Measurements from ENCODE around the gene ZNF614. TPM values are rescaled to one million over a fixed set of nuclear protein-coding genes. Genes with fewer than 3 reads are reported as not detected.

Gene ZNF614
- total RNA-seq, 6 experiments from 2014 or later = 1.2 to 2.7 (median 1.6) TPM

DNA sequence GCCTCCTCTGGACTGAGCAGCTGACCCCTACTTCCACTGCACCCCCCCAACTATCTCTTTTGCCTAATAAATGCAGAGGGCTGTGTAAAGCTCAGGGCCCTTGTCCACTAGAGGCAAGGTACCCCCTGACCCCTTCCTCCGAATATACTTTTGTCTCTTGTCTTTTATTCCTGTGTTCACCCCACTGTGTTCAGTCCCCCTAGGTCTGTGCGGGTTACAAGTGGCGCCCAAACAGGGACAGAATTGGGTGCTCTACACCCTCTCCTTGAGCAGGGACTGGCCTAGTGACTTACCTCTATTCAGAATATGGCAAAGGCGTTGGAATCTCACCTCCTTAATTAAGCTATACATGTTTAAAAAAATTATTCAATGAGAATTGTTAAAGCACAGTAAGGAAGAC is 56.6 kb downstream of the ZNF614 start:
- Histone ChIP-seq H3K27me3 (no peaks in the 10 kb centered on the region), H3K9me3 (peaks cover 7 to 69% (median 39%) of the 10 kb centered on the region in 4 donors)

DNA sequence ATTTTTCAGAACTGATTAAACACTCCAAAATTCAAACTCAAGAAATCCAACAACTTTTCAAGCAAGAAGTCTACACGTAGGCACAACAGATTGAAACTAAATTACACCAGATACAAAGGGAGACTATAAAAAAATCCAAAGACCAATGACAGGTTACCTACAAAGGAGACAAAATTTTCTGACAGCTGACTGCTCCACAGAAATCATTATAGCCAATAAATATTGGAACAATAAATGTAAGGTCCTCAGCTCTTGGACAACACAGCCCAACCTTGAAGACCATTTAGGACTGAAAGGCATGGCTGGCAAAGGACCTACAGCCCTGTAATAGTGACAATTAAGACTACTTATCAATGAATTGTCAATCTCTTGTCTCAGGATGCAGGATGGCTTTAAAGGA is 57.5 kb downstream of the ZNF614 start:
- DNase-seq (no peak), ATAC-seq (no peak)
- no peaks in the 10 kb centered on the region for H3K27me3 ChIP-seq
- no peak overlapping the region for H3K27ac ChIP-seq
- peaks cover 7 to 76% (median 43%) of the 10 kb centered on the region in 4 donors for H3K9me3 ChIP-seq
- 100% methylated on average over 1 of the region's 1 CpG for WGBS (ENCODE audit: insufficient coverage, low coverage, low lambda C conversion rate, missing lambda C conversion rate)
- TF ChIP-seq, protein P1, sequence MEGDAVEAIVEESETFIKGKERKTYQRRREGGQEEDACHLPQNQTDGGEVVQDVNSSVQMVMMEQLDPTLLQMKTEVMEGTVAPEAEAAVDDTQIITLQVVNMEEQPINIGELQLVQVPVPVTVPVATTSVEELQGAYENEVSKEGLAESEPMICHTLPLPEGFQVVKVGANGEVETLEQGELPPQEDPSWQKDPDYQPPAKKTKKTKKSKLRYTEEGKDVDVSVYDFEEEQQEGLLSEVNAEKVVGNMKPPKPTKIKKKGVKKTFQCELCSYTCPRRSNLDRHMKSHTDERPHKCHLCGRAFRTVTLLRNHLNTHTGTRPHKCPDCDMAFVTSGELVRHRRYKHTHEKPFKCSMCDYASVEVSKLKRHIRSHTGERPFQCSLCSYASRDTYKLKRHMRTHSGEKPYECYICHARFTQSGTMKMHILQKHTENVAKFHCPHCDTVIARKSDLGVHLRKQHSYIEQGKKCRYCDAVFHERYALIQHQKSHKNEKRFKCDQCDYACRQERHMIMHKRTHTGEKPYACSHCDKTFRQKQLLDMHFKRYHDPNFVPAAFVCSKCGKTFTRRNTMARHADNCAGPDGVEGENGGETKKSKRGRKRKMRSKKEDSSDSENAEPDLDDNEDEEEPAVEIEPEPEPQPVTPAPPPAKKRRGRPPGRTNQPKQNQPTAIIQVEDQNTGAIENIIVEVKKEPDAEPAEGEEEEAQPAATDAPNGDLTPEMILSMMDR (IDR thresholded peaks at IDR 0.05) = no peak
- no peak for TF ChIP-seq POLR2A (IDR thresholded peaks at IDR 0.05)
- H3K4me3 ChIP-seq = no peak overlapping the region
- peaks cover 0 to 74% (median 48%) of the 10 kb centered on the region in 4 donors for H3K36me3 ChIP-seq
- H3K4me1 ChIP-seq = no peaks in the 10 kb centered on the region
- intact Hi-C loops (cut with DNase I) = no loop called here

More for the DNA sequence above, 56.6 kb downstream of the ZNF614 start:
- Histone ChIP-seq H3K4me1 (no peaks in the 10 kb centered on the region), H3K4me3 (no peak overlapping the region), H3K27ac (no peak overlapping the region), H3K36me3 (peaks cover 0 to 65% (median 39%) of the 10 kb centered on the region in 4 donors)
- WGBS (ENCODE audit: insufficient coverage, low coverage, low lambda C conversion rate, missing lambda C conversion rate) = 89% methylated on average over 3 of the region's 4 CpGs
- no peak for TF ChIP-seq POLR2A (IDR thresholded peaks at IDR 0.05)
- TF ChIP-seq, protein P1 (IDR thresholded peaks at IDR 0.05) = no peak
- intact Hi-C loops (cut with DNase I) = no loop called here
- DNase-seq = no peak
- no peak for ATAC-seq

DNA sequence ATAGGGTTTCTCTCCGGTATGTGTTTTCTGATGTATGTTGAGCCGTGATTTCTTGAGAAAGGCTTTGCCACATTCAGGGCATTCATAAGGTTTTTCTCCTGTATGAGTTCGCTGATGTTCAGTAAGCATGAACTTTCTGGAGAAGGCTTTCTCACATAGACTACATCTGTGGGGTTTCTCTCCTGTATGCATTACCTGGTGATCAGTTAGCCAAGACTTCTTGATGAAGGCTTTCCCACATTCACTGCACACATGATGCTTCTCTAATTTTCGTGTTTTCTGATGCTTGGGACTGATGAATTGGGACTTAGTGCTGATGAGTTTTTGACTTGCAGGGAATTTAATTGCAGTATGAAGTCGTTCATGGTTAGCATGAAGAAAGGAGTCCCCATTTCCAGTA is 62.6 kb downstream of the ZNF614 start:
- H3K9me3 ChIP-seq = peaks cover 0 to 54% (median 33%) of the 10 kb centered on the region in 4 donors
- intact Hi-C loops (cut with DNase I) = no loop called here
- DNase-seq (no peak), ATAC-seq (no peak)
- peaks cover 0 to 51% (median 41%) of the 10 kb centered on the region in 4 donors for H3K36me3 ChIP-seq
- 93% methylated on average over 3 of the region's 5 CpGs for WGBS (ENCODE audit: insufficient coverage, low coverage, low lambda C conversion rate, missing lambda C conversion rate)
- H3K4me3 ChIP-seq = no peak overlapping the region
- no peaks in the 10 kb centered on the region for H3K4me1 ChIP-seq
- no peak overlapping the region for H3K27ac ChIP-seq
- no peak for TF ChIP-seq POLR2A (IDR thresholded peaks at IDR 0.05)
- TF ChIP-seq, protein P1 (IDR thresholded peaks at IDR 0.05) = no peak
- H3K27me3 ChIP-seq = no peaks in the 10 kb centered on the region

Other genes with a start within 250 kb of the ZNF614 start
- 10 to 100 TPM in 1 of 6 experiments, 1 to 10 TPM in 5; 2.2 to 13.9 (median 4.6) TPM for gene FPR3, start 233.2 kb downstream of the ZNF614 start, total RNA-seq
- gene ZNF577, start 140.4 kb downstream of the ZNF614 start, total RNA-seq = 1 to 10 TPM; 1.4 to 6.6 (median 3.8) TPM
- 1 to 10 TPM; 2.0 to 5.4 (median 2.4) TPM for gene ZNF649, start 123.4 kb downstream of the ZNF614 start, total RNA-seq
- 1 to 10 TPM in 5 of 6 experiments, under 1 TPM in 1; 0.87 to 2.7 (median 2.2) TPM for gene ZNF613, start 100.9 kb downstream of the ZNF614 start, total RNA-seq
- gene ZNF350, start 41.5 kb downstream of the ZNF614 start, total RNA-seq = 1 to 10 TPM; 2.5 to 5.8 (median 3.4) TPM
- 1 to 10 TPM; 1.2 to 5.0 (median 3.3) TPM for gene ZNF615, start 20.2 kb downstream of the ZNF614 start, total RNA-seq
- gene ZNF432, start 20.5 kb upstream of the ZNF614 start, total RNA-seq = 1 to 10 TPM in 5 of 6 experiments, under 1 TPM in 1; 0.86 to 3.9 (median 3.3) TPM
- 1 to 10 TPM; 2.8 to 8.7 (median 5.8) TPM for gene ZNF841, start 67.4 kb upstream of the ZNF614 start, total RNA-seq
- gene ZNF616, start 111.6 kb upstream of the ZNF614 start, total RNA-seq = 1 to 10 TPM; 1.9 to 6.2 (median 4.2) TPM
- 1 to 10 TPM; 1.5 to 3.7 (median 2.8) TPM for gene ZNF836, start 143.2 kb upstream of the ZNF614 start, total RNA-seq
- gene PPP2R1A, start 161.7 kb upstream of the ZNF614 start, total RNA-seq = 10 to 100 TPM; 59.4 to 93.0 (median 82.4) TPM
- gene ZNF766, start 241.2 kb upstream of the ZNF614 start, total RNA-seq = 1 to 10 TPM; 2.3 to 6.0 (median 4.9) TPM

Data from right lobe of liver (tissue), 6 donors.